ENCODE data around the gene TOR2A. TPM values are rescaled to one million over a fixed set of nuclear protein-coding genes. Genes with fewer than 3 reads are reported as not detected.

The TOR2A gene
- total and polyA plus RNA-seq, 9 of the 15 experiments (the other 6 are each of a cell fraction or from before 2014, with no cell fraction given), result 0.80 to 25.9 (median 11.1) TPM

DNA sequence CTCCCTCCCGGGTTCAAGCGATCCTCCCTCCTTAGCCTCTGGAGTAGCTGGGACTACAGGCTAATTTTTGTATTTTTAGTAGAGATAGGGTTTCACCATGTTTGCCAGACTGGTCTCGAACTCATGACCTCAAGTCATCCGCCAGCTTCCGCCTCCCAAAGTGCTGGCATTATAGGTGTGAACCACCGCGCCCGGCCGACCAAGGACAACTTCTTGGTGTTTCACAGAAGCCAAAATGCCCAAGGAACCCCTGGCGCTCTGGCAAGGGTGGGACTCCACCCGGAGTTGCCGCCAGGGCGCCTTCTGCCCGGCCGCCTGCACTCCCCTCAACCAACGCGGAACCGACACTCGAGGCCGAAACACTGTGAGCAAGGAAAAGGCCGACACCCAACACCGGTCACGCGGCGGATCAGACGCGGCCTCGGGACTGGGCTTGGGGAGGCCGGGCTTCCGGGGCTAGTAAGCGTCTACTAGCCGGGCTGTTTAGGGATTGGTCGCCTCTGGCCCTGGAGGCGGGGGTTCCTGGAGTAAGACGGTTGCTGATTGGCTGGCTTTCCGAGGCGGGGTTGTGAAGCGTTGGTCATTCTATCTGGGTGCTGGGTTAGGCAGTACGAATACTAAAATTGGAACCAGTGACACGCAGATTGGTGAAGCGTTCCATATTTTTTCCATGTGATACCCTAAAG lies 36.0 kb downstream of the TOR2A start (continued):
- TF ChIP-seq, protein P1, sequence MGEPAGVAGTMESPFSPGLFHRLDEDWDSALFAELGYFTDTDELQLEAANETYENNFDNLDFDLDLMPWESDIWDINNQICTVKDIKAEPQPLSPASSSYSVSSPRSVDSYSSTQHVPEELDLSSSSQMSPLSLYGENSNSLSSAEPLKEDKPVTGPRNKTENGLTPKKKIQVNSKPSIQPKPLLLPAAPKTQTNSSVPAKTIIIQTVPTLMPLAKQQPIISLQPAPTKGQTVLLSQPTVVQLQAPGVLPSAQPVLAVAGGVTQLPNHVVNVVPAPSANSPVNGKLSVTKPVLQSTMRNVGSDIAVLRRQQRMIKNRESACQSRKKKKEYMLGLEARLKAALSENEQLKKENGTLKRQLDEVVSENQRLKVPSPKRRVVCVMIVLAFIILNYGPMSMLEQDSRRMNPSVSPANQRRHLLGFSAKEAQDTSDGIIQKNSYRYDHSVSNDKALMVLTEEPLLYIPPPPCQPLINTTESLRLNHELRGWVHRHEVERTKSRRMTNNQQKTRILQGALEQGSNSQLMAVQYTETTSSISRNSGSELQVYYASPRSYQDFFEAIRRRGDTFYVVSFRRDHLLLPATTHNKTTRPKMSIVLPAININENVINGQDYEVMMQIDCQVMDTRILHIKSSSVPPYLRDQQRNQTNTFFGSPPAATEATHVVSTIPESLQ (CRISPR knock-in tag; IDR thresholded peaks at IDR 0.05), result peak; percentile 56; the same call in 1 of the 2 replicates
- peak; percentile 82 for TF ChIP-seq PHF20 (IDR thresholded peaks at IDR 0.05; ENCODE audit: partially characterized antibody)
- TF ChIP-seq SAP30 (IDR thresholded peaks at IDR 0.05; ENCODE audit: borderline replicate concordance, insufficient read depth, low read depth, low read length, poor library complexity, severe bottlenecking), result no peak
- TF ChIP-seq FOXA1 (IDR thresholded peaks at IDR 0.05; ENCODE audit: borderline replicate concordance), result no peak
- 0 out of 2 replicates have a peak, but pooled peaks have one; percentile 28 for TF ChIP-seq ZBTB7A (IDR thresholded peaks at IDR 0.05; ENCODE audit: borderline replicate concordance, control insufficient read depth, low read depth, low read length)
- TF ChIP-seq SRF (CRISPR knock-in tag; IDR thresholded peaks at IDR 0.05), result peak in 1 of 2 experiments; percentile 43; a peak in 1 of 4 replicates
- TF ChIP-seq BRD4 (IDR thresholded peaks at IDR 0.05), result no peak
- TF ChIP-seq, protein P2, sequence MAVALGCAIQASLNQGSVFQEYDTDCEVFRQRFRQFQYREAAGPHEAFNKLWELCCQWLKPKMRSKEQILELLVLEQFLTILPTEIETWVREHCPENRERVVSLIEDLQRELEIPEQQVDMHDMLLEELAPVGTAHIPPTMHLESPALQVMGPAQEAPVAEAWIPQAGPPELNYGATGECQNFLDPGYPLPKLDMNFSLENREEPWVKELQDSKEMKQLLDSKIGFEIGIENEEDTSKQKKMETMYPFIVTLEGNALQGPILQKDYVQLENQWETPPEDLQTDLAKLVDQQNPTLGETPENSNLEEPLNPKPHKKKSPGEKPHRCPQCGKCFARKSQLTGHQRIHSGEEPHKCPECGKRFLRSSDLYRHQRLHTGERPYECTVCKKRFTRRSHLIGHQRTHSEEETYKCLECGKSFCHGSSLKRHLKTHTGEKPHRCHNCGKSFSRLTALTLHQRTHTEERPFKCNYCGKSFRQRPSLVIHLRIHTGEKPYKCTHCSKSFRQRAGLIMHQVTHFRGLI (CRISPR knock-in tag; IDR thresholded peaks at IDR 0.05), result no peak
- TF ChIP-seq MTA1 (IDR thresholded peaks at IDR 0.05; ENCODE audit: borderline replicate concordance), result peak; percentile 66; the same call in 1 of the 2 replicates
- TF ChIP-seq, protein P3, sequence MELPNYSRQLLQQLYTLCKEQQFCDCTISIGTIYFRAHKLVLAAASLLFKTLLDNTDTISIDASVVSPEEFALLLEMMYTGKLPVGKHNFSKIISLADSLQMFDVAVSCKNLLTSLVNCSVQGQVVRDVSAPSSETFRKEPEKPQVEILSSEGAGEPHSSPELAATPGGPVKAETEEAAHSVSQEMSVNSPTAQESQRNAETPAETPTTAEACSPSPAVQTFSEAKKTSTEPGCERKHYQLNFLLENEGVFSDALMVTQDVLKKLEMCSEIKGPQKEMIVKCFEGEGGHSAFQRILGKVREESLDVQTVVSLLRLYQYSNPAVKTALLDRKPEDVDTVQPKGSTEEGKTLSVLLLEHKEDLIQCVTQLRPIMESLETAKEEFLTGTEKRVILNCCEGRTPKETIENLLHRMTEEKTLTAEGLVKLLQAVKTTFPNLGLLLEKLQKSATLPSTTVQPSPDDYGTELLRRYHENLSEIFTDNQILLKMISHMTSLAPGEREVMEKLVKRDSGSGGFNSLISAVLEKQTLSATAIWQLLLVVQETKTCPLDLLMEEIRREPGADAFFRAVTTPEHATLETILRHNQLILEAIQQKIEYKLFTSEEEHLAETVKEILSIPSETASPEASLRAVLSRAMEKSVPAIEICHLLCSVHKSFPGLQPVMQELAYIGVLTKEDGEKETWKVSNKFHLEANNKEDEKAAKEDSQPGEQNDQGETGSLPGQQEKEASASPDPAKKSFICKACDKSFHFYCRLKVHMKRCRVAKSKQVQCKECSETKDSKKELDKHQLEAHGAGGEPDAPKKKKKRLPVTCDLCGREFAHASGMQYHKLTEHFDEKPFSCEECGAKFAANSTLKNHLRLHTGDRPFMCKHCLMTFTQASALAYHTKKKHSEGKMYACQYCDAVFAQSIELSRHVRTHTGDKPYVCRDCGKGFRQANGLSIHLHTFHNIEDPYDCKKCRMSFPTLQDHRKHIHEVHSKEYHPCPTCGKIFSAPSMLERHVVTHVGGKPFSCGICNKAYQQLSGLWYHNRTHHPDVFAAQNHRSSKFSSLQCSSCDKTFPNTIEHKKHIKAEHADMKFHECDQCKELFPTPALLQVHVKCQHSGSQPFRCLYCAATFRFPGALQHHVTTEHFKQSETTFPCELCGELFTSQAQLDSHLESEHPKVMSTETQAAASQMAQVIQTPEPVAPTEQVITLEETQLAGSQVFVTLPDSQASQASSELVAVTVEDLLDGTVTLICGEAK (IDR thresholded peaks at IDR 0.05), result peak; percentile 72
- TF ChIP-seq, protein P3 (CRISPR knock-in tag; IDR thresholded peaks at IDR 0.05), result no peak
- TF ChIP-seq PYGO2 (tag; IDR thresholded peaks at IDR 0.05), result 0 out of 2 replicates have a peak, but pooled peaks have one; percentile 52
